Heart right ventricle (tissue), 16 donors: ENCODE results near the gene TUT7. TPM values are rescaled to one million over a fixed set of nuclear protein-coding genes. Genes with fewer than 3 reads are reported as not detected.

Experiments used
- ATAC-seq, 8 donors: fragments of 200-7000 bp; cut with Tn5 transposase; one replicate each; pipeline ENCODE4 v1.9.1; 2020; ENCODE audit warnings: mild to moderate bottlenecking in 8 of 8, moderate library complexity in 8 of 8, moderate number of reproducible peaks in 1 of 8
- DNase-seq, 2 donors: peaks; one replicate each; pipeline ENCODE4 v3.0.0-alpha.2; 2020
- H3K27ac ChIP-seq, 10 donors: fragments of 200-600 bp; sonication (generic) in 2 of 10; one replicate each; pipeline versions ENCODE4 v1.5.0 to v1.8.0; 2020 to 2022; ENCODE audit warnings: mild to moderate bottlenecking in 3 of 10
- H3K27me3 ChIP-seq, 7 donors: fragments of 200-600 bp; one replicate each; pipeline ENCODE4 v1.8.0; 2021 to 2022; ENCODE audit warnings: mild to moderate bottlenecking in 2 of 7
- H3K36me3 ChIP-seq, 9 donors: fragments of 200-600 bp; sonication (generic) in 1 of 9; one replicate each; pipeline versions ENCODE4 v1.5.0 to v1.8.0; 2020 to 2022; ENCODE audit warnings: mild to moderate bottlenecking in 2 of 9
- H3K4me1 ChIP-seq, 9 donors: fragments of 200-600 bp; sonication (generic) in 1 of 9; one replicate each; pipeline versions ENCODE4 v1.5.0 to v1.8.0; 2020 to 2022; ENCODE audit warnings: mild to moderate bottlenecking in 4 of 9
- H3K4me3 ChIP-seq, 10 donors: fragments of 200-600 bp; sonication (generic) in 2 of 10; one replicate each; pipeline versions ENCODE4 v1.5.0 to v1.8.0; 2020 to 2022; ENCODE audit warnings: mild to moderate bottlenecking in 7 of 10, moderate library complexity in 2 of 10
- H3K9me3 ChIP-seq, 11 donors: fragments of 200-600 bp in 10 of 11; sonication (generic) in 2 of 11; one replicate each; pipeline versions ENCODE4 v1.5.0 to v1.8.0; 2013 to 2022; ENCODE audit warnings: mild to moderate bottlenecking in 2 of 11, control low read depth in 1 of 11, moderate library complexity in 1 of 11
- WGBS, 2 donors: extraction: QIAGEN DNeasy Blood & Tissue Kit; methylation state at CpG; one replicate each; pipeline ENCODE4 v1.1.7; 2013; ENCODE audit warnings: inconsistent platforms in 1 of 2; 5-methylcytosine and 5-hydroxymethylcytosine counted together
- intact Hi-C, 10 donors: fragments of 100-400 bp; cut with DNase I; formaldehyde crosslinking; loops; one replicate each; pipeline versions ENCODE4 v1.11.1 to v1.14.2; 2022
- polyA plus RNA-seq, 2 donors: library from polyadenylated mRNA; stranded (reverse); fragments of 200-250 nt; gene quantifications; one replicate each; pipeline ENCODE4 v1.2.3, GENCODE V29; 2013
- total RNA-seq, 10 donors: library from RNA; stranded (reverse); fragmentation: NEBNext Ultra II Directional in 3 of 10; extraction: Animal tissue kit (Norgen Biotek cat#: 25700) in 3 of 10; gene quantifications; one replicate each; pipeline versions ENCODE4 v1.2.1 to v1.2.4, GENCODE V29; 2021 to 2023
- TF ChIP-seq, protein P1 (sequence below), 9 donors: fragments of 200-600 bp; sonication (generic) in 2 of 9; IDR thresholded peaks; one replicate each; pipeline versions ENCODE4 v1.5.0 to v1.8.0; 2021 to 2022; ENCODE audit warnings: antibody characterized with exemption in 9 of 9, mild to moderate bottlenecking in 5 of 9, moderate library complexity in 1 of 9
- donor health status: Arrhythmogenic right ventricular cardiomyopathy.
- donor health status: ischemic (EF 13 %, LVEDD 7.1; RV severe dilation, severe dysfunction).
- donor health status: healthy with polysubstance abuse.
- donor health status: DM: no; HTN: yes; CAD: no.
- donor health status: DM: no; HTN: no; CAD: no.
- donor health status: ischemic (EF 25% LVEDD 6.9; RV normal size, moderate dysfunction).
- donor health status: ischemic (EF 25% LVEDD 5.7; RV mildly dilated, moderate dysfunction).
- donor health status: healthy.
- donor health status: DM: yes; HTN: yes; CAD: no.
- donor health status: Ischemic cardiomyopathy.
- donor health status: ischemic (EF 35%, LVEDD 5.7; RV mildly dilated, moderate dysfunction).
- donor health status: nonischemic (EF 11% LVEDD 7.7; RV severe dilation, severe dysfunction).
- donor health status: DM: yes; HTN: yes; CAD: no.
- donor health status: PGD.
- donor health status: ischemic (EF 29% LVEDD 5.4; RV normal size, mild dysfunction).
- donor health status: nonischemic (EF 23%, LVEDD 6.1; RV moderate dilation, normal function).

The TUT7 gene
- total and polyA plus RNA-seq, 12 donors = 6.0 to 16.7 (median 14.2) TPM

DNA sequence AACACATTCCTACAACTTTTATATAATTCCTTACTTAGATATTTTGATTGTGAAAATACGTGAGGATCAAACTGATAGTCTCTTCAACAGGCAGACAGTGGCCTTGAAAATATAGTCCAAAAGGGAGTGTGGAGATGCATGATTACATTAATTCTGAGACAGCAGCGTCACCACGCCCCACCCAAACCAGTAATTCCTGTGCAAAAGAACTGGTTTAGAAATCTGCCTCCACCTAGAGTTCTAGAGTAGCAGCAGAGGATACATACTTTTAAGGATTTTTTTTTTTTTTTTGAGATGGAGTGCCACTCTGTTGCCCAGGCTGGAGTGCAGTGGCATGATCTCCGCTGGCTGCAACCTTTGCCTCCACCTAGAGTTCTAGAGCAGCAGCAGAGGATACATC lies 1.6 kb upstream of the TUT7 start:
- ATAC-seq = no peak

DNA sequence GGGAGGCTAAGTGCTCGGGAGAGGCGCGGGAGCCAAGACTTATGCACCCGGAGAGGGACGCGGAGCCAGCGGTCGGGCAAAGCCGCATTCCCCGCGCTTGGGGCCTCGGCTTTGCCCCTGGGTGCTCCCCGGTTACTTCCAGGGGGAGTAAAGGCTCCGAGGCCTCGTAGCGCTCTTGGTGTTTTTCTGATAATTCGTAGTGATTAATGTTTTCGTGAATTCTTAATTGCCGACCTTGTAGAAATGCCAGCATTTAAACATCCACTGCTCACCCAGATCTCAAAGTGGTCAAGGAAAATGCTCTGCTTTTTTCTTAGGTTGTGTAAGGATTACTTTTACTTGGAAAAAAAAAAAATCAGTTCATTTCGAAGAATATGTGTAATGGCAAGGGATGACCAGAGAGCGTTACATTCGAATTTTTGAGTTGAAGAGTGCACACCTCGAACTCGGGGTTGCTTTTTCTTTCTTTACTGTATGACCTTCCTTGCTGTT lies 654 bp upstream of the TUT7 start:
- no peaks in the 10 kb centered on the region for H3K9me3 ChIP-seq
- intact Hi-C loops = loop anchor here in 2 of 10 donors (5.0 kb wide), 1 partner anchor 73 kb away; the partner anchor contains the start of gene ISCA1 (in 2 of the 2)
- ATAC-seq (peak in 4 of 8 donors; percentile 44 to 77 (median 54)), DNase-seq (no peak)
- H3K27me3 ChIP-seq = no peaks in the 10 kb centered on the region
- H3K36me3 ChIP-seq = peaks cover 0 to 27% (median 0%) of the 10 kb centered on the region in 9 donors
- peak overlapping the region; percentile 57 to 96 (median 90) for H3K4me3 ChIP-seq
- TF ChIP-seq, protein P1, sequence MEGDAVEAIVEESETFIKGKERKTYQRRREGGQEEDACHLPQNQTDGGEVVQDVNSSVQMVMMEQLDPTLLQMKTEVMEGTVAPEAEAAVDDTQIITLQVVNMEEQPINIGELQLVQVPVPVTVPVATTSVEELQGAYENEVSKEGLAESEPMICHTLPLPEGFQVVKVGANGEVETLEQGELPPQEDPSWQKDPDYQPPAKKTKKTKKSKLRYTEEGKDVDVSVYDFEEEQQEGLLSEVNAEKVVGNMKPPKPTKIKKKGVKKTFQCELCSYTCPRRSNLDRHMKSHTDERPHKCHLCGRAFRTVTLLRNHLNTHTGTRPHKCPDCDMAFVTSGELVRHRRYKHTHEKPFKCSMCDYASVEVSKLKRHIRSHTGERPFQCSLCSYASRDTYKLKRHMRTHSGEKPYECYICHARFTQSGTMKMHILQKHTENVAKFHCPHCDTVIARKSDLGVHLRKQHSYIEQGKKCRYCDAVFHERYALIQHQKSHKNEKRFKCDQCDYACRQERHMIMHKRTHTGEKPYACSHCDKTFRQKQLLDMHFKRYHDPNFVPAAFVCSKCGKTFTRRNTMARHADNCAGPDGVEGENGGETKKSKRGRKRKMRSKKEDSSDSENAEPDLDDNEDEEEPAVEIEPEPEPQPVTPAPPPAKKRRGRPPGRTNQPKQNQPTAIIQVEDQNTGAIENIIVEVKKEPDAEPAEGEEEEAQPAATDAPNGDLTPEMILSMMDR (IDR thresholded peaks at IDR 0.05) = no peak
- peaks cover 7 to 56% (median 39%) of the 10 kb centered on the region in 9 donors for H3K4me1 ChIP-seq
- H3K27ac ChIP-seq = peak overlapping the region; percentile 59 to 99 (median 96)
- 11% methylated on average over 24 of the region's 24 CpGs for WGBS, 2 donors

More for the DNA sequence above, 1.6 kb upstream of the TUT7 start:
- Histone ChIP-seq H3K27ac (no peak overlapping the region), H3K27me3 (no peaks in the 10 kb centered on the region), H3K4me3 (no peak overlapping the region), H3K4me1 (peaks cover 7 to 49% (median 30%) of the 10 kb centered on the region in 9 donors), H3K9me3 (no peaks in the 10 kb centered on the region), H3K36me3 (peaks cover 0 to 20% (median 0%) of the 10 kb centered on the region in 9 donors)
- 96 to 98% methylated on average over 4 of the region's 4 CpGs for WGBS, 2 donors
- TF ChIP-seq, protein P1 (IDR thresholded peaks at IDR 0.05) = no peak
- intact Hi-C loops = no loop called here
- no peak for DNase-seq

DNA sequence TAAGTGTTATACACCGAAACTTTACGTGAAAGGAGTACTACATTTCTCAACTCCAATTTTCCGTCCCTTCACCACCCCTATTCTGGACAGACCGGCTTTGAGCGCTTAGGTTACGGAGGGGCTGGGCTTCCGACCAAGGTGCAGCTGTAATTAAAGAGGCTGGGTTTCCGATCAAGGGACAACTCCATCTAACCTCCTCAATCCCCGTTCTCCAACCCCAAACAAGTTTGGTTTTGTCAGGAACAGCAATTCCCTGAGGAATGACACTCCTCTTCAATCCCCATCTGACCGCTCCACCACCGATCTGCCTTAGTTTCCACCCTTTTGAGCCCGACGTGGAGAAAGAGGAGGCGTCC lies 577 bp downstream of the TUT7 start:
- ATAC-seq (peak in 7 of 8 donors; percentile 1 to 38 (median 24)), DNase-seq (no peak)
- intact Hi-C loops = loop anchor here in 2 of 10 donors (5.0 kb wide), 1 partner anchor 71 kb away; the partner anchor contains the start of gene ISCA1 (in 2 of the 2)

DNA sequence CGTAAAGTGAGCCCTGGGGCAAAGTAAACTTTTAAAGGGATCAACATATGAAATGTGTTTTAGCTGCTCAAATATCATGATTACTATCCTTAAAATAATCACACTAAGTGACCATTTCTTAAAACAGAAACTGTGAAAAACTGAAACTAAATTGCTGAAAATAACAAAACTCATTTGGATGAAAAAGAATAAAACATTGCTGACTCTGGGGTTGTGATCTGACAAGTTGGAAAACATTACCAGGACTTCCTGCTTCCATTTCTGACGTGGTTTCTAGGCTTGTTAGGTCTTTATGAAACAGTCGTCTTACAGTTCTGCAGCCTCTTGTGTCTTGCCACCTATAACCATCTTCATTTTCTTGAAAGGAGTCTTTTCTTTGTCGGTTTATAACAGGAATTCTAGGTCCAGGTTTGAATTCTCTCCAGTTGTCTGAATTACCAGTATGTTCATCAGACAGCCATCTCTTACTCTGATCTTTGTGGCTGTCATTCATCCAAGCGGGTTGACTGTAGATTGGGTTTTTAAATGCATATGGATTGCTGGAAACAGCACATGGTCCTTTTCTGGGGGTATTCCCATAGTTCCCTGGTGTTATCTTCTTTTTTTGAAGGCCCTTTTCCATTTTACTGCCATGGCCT lies 1.7 kb downstream of the TUT7 start:
- Histone ChIP-seq H3K4me3 (peak overlapping the region in 8 of 10 donors; percentile 57 to 95 (median 90)), H3K27me3 (no peaks in the 10 kb centered on the region), H3K4me1 (peaks cover 7 to 68% (median 42%) of the 10 kb centered on the region in 9 donors), H3K27ac (peak overlapping the region in 5 of 10 donors; percentile 1 to 99 (median 98)), H3K9me3 (no peaks in the 10 kb centered on the region), H3K36me3 (peaks cover 0 to 29% (median 0%) of the 10 kb centered on the region in 9 donors)
- DNase-seq = no peak
- intact Hi-C loops = loop anchor here in 2 of 10 donors (5.0 kb wide), 1 partner anchor 70 kb away; the partner anchor contains the start of gene ISCA1 (in 2 of the 2)
- TF ChIP-seq, protein P1 (IDR thresholded peaks at IDR 0.05) = no peak
- no peak for ATAC-seq
- WGBS, 2 donors = 51 to 66% methylated on average over 5 of the region's 5 CpGs

More for the DNA sequence above, 577 bp downstream of the TUT7 start:
- WGBS, 2 donors = 0 to 1% methylated on average over 14 of the region's 14 CpGs
- Histone ChIP-seq H3K36me3 (peaks cover 0 to 29% (median 0%) of the 10 kb centered on the region in 9 donors), H3K27me3 (no peaks in the 10 kb centered on the region), H3K4me3 (peak overlapping the region; percentile 57 to 96 (median 90)), H3K9me3 (no peaks in the 10 kb centered on the region), H3K27ac (peak overlapping the region; percentile 59 to 99 (median 96)), H3K4me1 (peaks cover 7 to 59% (median 42%) of the 10 kb centered on the region in 9 donors)
- TF ChIP-seq, protein P1 (IDR thresholded peaks at IDR 0.05) = no peak
